Occipital lobe (tissue), 2 donors: ENCODE results near the gene RHCE. TPM values are rescaled to one million over a fixed set of nuclear protein-coding genes. Genes with fewer than 3 reads are reported as not detected.
"Not testable (repeated sequence)": the region's sequence is repeated elsewhere in the genome, so short reads cannot be mapped to it uniquely, and the experiment has no call there.

Source experiments
- DNase-seq: peaks from one replicate; lab custom pipeline; 2025; lab: John Stamatoyannopoulos, UW
- total RNA-seq: library from RNA; depleted of rRNA; stranded (reverse); fragments of >200 nt; gene quantifications from one replicate; pipeline ENCODE4 v1.2.3, GENCODE V29; 2014

The RHCE gene
- total RNA-seq, 1 donor from 2014 or later = not detected

DNA sequence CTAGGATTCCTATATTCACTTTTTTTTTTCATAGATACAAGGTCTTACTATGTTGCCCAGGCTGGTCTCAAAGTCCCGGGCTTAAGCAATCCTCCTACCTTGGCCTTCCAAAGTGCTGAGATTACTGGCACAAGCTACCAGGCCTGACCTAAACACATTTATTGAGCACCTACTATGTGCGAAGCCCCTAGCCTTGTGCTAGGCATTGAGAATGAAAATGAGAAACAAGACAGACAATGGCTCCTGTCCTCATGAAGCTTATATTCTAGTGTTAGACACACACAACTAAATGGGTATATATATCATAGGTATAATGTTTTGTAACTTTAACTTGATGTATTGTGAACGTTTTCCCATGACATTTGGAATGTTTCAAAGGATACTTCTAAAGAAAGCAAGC lies 71.0 kb downstream of the RHCE start:
- no peak for DNase-seq

DNA sequence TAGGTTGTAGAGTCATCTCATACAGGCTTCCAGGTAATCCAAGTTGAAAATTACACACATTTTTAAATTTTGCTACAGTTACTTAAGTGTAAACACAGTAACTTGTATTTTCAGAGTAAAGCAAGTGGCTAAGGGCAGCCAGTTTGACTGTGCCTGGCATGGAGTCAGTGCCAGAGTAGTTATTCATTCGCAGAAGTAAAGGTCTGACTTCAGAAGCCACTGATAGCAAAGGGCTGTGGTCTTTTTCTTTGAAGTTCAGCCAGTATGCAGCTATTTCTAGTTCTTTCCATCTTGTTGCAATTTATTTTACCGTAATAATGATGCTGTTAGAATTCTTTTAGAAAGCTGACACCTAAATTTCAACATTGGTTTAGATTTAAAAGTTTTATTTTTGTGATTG lies 73.1 kb downstream of the RHCE start:
- no peak for DNase-seq

DNA sequence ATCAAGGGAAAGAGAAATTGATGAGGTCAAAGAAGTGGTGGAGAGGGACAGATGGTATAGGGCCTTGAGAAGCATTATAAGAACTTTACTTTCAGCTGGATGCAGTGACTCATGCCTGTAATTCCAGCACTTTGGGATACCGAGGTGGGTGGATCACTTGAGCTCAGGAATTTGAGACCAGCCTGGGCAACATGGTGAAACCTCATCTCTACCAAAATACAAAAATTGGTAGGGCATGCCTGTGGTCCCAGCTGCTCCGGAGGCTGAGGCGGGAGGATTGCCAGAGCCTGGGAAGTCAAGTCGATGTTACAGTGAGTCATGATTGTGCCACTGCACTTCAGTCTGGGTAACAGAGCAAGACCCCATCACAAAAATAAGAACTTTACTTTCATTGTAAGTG lies 76.8 kb downstream of the RHCE start:
- DNase-seq = no peak

DNA sequence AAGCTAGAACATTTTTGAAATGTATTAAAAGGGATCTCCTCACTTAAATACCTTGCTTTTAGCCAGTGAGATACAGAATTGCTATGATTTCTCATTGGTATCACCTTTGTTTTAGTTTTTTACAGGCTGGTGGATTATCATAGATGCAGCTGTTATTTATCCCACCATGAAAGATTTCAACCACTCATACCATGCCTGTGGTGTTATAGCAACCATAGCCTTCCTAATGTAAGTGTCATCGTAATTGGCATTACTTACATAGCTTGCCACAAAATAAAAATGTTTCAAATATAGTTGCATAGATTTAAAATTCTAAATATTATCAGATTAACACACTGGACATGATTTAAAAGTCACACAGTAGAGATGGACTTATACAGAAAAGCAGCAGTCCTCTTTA lies 77.8 kb downstream of the RHCE start:
- no peak for DNase-seq

DNA sequence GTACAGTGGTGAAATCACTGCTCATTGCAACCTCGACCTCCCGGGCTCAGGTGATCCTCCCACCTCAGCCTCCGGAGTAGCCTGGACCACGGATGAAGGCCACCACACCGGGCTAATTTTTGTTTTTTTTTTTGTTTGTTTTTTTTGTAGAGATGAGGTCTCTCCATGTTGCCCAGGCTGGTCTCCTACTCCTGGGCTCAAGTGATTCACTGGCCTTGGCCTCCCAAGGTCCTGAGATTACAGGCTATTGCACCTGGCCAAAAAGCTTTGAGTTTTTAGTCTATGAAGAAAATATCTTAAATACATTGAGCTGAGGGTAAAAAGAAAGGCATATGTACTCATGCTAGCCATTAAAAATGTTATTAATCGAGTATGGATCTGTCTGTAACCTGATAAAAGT lies 78.9 kb downstream of the RHCE start:
- DNase-seq = no peak

DNA sequence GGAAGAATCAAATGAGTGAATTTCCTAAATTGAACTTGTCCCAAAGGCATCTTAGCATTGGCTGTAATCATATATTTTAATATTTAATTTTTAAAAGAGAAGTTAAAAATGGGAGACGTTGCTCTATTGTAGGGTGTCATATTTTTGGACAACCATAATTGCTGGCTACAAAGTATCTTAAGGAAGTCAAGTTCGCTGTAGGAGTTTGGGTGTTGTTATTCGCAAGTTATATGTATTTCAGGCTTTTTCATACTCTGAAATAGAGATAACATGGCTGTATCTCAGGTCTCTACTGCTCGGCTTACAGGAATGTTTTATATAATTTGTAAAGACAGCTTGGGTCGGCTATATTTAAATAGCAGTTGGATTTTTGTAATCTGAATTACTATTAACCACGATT lies 81.6 kb downstream of the RHCE start:
- DNase-seq = no peak

DNA sequence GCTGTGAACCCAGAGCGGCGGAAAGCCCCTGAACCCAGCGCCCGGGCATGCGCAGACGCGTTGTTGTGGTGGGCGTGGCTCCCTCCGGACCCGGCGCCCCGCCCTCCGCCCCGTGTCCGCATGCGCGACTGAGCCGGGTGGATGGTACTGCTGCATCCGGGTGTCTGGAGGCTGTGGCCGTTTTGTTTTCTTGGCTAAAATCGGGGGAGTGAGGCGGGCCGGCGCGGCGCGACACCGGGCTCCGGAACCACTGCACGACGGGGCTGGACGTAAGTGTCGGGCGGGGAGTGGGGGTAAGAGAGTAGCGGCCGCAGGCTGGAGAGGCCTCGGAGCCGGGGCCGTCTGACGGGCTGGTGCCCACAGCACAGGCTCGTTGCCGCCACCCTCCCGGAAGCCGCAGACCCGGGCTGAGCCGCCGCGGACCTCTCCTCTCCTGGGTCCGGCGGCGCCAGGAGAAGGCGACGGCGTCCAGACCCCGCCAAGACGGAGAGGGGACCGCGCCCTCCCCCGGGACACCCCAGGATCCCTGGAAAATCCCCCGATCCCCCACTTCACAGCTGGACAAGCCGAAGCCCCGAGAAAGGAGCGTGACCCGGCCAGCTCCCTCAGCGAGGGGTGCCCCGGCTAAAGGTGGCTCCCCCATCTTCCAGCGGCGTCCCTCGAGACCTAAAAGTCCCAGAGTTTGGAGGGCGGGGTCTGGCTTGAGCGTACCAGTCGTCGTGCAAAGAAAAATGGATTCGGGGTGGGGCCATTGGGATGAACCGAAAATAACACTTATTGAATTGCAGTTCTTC lies 82.2 kb downstream of the RHCE start, which contains the start of gene TMEM50A:
Gene TMEM50A (plus strand): TSS at position 147 of the 794 bp plus-strand sequence. CDS start 2,153 bp downstream, outside the sequence.
- DNase-seq = peak; percentile 88

DNA sequence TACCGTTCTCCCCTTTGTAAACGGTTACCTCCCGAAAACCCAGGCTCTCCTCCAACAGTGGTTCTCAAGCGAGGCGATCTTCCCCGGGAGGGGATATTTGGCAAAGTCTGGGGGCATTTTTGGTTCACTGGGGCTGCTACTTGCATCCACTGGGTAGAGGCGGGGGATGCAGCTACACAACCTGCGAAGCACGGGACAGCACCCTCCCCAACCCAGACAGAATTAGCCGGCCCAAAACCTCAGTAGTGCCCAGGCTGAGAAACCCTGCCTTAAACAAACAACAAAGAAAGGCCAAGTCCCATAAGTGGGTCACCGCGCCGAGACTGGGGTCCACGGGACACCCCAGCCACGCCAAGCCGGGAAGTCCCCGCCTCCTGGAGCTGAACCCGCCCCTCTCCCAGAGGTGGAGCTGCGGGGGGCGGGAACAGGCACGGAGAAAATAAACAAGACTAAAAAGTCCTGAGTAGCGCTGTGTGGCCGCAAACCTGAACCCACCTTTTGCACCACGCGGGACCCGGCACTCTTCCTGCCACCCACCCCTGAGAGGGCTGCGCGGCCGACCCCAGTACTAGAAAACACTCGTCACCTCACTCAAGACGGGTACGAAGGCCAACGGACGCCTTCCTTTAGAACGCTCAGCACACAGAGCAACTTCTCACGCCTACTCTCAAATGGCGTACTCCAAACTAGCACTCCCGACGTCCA lies 83.0 kb downstream of the RHCE start:
- not testable (repeated sequence) for DNase-seq

DNA sequence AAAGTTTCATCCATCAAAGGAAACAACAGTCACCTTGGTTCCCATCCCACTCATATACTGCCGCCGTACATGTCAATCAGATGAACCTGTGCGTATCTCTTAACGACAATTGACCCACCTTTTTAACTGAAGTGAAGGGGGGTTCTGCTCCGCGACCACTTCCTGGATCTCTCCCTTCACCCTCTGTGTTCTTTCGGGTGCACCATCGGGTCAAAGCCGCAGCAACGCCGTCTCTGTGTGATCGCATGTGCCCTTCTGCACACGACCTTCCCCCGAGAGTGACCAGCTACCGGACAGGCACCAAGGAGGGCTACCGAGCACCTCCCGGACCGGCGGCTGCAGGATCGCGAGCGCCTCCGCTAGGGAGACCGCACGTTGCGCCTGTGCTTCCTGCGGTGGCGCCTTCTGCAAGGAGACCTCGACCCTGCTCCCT lies 83.7 kb downstream of the RHCE start:
- not testable (repeated sequence) for DNase-seq

DNA sequence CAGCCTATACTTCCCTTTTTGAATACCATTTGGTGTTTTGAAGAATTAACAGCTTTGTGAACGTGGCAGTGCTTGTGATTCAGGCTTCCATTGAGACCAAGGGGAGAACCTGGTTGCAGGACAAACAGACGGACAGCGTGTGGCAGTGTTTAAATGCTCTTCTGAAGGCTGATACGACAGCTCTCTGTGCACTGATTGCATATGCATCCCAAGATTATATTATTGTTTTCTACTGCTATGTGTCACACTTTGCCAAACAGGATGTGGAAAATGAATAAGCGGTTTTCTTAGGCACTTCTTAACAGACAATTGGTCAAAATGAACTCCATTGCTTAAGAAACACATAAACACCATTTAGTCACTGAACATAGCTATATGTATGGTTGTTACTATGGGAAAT lies 90.7 kb downstream of the RHCE start:
- DNase-seq = not testable (repeated sequence)

DNA sequence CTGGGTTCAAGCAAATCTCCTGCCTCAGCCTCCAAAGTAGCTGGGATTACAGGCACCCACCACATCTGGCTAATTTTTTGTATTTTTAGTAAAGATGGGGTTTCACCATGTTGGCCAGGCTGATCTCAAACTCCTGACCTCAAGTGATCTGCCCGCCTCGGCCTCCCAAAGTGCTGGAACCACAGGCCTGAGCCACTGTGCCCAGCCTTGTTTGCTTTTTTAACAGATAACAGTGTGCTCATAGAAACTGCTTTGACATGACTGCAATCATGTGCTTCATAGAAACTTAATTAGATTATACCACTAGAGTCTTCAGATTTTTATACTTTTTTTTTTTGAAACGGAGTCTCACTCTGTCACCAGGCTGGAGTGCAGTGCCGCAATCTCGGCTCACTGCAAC lies 91.3 kb downstream of the RHCE start:
- not testable (repeated sequence) for DNase-seq

DNA sequence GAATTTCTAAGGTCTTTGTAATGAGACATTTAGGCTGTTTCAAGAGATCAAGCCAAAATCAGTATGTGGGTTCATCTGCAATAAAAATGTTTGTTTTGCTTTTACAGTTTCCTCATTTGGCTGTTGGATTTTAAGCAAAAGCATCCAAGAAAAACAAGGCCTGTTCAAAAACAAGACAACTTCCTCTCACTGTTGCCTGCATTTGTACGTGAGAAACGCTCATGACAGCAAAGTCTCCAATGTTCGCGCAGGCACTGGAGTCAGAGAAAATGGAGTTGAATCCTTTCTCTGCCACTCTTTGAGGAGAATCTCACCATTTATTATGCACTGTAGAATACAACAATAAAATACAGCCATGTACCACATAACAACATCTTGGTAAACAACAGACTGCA lies 91.8 kb downstream of the RHCE start:
- not testable (repeated sequence) for DNase-seq

DNA sequence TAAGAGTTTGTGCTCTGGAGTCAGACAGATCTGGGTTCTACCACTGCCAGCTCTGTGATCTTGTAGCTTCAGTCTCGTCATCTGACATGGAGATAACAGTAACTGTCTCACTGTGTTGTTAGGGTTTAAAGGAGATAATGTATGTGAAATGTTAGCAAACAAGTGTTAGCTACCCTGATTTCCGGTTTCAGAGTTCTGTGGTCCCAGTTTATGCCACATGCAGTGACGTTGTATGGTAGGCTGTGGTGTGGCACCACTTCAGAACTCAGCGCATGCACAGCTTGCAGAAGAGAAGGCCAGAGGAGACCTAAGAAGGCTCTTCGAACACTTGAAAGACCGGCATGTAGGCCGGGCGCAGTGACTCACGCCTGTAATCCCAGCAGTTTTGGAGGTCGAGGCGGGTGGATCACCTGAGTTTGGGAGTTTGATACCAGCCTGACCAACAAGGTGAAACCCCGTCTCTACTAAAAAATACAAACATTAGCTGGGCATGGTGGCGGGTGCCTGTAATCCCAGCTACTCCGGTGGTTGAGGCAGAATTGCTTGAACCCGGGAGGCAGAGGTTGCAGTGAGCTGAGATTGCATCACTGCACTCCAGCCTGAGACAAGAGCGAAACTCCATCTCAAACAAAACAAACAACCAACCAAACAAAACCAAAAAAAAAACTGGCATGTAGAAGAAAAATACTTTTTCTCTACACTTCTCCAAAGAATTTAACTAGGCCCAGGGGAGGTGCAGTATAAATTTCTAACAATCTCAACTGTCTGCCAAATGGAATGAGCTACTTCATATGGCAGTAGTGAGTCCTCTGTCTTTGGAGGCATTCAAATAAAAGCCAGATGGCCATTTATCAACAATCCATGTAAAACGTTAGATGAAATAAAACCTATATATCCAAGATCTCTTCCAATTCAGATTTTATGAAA lies 92.5 kb downstream of the RHCE start:
- DNase-seq = not testable (repeated sequence)

DNA sequence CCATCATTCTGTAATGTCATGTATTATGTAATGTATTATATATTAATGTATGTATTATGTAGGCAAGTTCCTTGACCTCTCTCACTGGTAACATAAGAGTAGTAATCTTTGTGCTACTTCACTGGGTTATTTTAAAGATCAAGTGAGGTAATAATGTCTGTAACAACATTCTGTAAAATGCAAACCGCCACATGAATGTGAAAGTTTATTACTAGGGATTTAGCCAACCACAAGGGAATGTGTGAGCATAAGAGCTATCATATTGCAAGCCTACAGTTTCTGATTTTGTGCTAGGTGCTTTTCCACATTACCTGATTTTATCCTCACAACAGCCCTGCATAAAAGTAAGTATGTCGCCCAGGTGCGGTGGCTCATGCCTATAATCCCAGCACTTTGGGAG lies 96.2 kb downstream of the RHCE start:
- not testable (repeated sequence) for DNase-seq

DNA sequence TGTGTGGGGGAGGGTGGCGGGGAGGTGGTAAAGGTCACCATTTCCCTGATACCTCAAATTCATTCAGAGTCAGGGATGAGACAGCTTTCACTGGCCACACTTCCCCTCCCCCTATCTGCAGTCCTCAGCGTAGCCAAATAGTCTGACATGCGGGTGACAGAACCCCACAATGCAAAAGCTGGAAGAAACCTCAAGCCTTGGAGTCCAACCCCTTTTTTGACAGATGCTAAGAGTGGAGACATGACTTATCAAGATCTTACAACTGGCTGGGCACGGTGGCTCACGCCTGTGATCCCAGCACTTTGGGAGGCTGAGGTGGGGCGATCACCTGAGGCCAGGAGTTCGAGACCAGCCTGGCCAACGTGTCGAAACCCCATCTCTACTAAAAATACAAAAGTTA lies 98.5 kb downstream of the RHCE start:
- DNase-seq = not testable (repeated sequence)

DNA sequence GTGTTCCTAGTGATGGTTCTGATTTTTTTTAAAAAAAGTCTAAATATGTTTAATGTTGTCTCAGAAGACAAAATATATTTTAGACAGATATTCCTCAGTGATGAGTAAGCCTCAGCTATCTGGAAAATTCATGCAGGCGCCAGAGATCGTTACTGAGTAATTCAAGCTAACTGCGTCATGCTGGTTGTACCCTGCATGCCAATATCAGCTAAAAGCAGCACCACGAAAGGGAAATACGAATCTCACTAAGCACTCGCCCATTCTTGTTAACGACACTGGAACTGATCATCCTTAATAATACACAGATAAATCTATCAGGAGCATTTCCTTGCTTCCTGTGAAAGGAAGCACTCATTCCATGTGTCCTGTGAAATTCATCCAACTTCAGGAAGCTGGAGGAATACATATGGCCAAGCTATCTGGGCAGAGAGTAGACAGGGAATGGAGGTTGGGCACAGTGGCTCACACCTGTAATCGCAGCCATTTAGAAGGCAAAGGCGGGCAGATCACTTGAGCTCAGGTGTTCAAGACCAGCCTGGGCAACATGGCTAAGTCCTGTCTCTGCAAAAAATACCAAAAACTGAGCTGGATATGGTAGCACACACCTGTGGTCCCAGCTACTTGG lies 100.2 kb downstream of the RHCE start:
- not testable (repeated sequence) for DNase-seq

DNA sequence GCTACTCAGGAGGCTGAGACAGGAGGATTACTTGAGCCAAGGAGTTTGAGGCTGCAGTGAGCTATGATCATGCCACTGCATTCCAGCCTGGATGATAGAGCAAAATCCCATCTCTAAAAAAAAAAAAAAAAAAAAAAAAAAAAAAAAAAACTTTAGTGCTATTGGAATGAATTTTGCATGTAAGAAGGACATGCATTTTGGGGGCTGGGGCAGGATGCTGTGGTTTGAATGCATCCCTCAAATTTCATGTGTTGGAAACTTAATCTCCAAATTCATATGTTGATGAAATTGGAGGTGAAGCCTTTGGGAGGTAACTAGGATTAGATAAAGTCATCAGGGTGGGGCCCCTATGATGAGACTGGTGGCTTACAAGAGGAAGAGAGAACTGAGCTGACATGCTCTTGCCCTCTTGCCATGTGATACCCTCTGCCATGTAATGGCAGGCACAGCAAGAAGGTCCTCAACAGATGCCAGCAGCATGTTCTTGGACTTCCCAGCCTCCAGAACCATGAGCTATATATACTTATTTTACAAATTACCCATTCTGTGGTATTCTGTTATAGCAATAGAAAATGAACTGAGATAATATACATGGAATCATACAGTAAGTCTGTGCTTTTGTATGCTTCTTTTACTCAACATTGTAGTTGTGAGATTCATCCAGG lies 107.7 kb downstream of the RHCE start:
- DNase-seq = not testable (repeated sequence)
